ENCODE measurements around the gene OR1F1.

OR1F1 gene

GRCh38 chr16:3234857-3235561 is 47.0 kb downstream of the OR1F1 start, which contains the start of gene ZNF200:
TSS of gene ZNF200 (minus strand) at chr16:3235158. CDS start at chr16:3233755, 1,403 bp downstream.
- TF ChIP-seq ZFX (IDR thresholded peaks at IDR 0.05; ENCODE audit: borderline replicate concordance) = no peak
- no peak for TF ChIP-seq CTCF (IDR thresholded peaks at IDR 0.05)
- H3K27ac ChIP-seq = peak within 1 kb of the TSS; percentile 81

- H3K27ac ChIP-seq = no peak overlapping the region
- TF ChIP-seq CTCF (IDR thresholded peaks at IDR 0.05) = no peak
- no peak for TF ChIP-seq ZFX (IDR thresholded peaks at IDR 0.05; ENCODE audit: borderline replicate concordance)
Measured at GRCh38 chr16:3235856-3236669, 48.1 kb downstream of the OR1F1 start.

GRCh38 chr16:3241761-3242160 is 53.8 kb downstream of the OR1F1 start:
- no peak for TF ChIP-seq ZFX (IDR thresholded peaks at IDR 0.05; ENCODE audit: borderline replicate concordance)
- TF ChIP-seq CTCF (IDR thresholded peaks at IDR 0.05) = no peak
- no peak overlapping the region for H3K27ac ChIP-seq

GRCh38 chr16:3242709-3243108 is 54.7 kb downstream of the OR1F1 start:
- TF ChIP-seq CTCF (IDR thresholded peaks at IDR 0.05) (no peak), ZFX (IDR thresholded peaks at IDR 0.05; ENCODE audit: borderline replicate concordance) (no peak)
- H3K27ac ChIP-seq = no peak overlapping the region

GRCh38 chr16:3243882-3244281 is 55.9 kb downstream of the OR1F1 start:
- no peak overlapping the region for H3K27ac ChIP-seq
- TF ChIP-seq ZFX (IDR thresholded peaks at IDR 0.05; ENCODE audit: borderline replicate concordance) (no peak), CTCF (IDR thresholded peaks at IDR 0.05) (no peak)

- TF ChIP-seq ZFX (IDR thresholded peaks at IDR 0.05; ENCODE audit: borderline replicate concordance) = no peak
- TF ChIP-seq CTCF (IDR thresholded peaks at IDR 0.05) = no peak
- no peak overlapping the region for H3K27ac ChIP-seq
Measured at GRCh38 chr16:3246002-3246401, 58.0 kb downstream of the OR1F1 start.

GRCh38 chr16:3246876-3247275 is 58.9 kb downstream of the OR1F1 start:
- TF ChIP-seq CTCF (IDR thresholded peaks at IDR 0.05) = no peak
- TF ChIP-seq ZFX (IDR thresholded peaks at IDR 0.05; ENCODE audit: borderline replicate concordance) = no peak

More at GRCh38 chr16:3246876-3247275, 58.9 kb downstream of the OR1F1 start:
- no peak overlapping the region for H3K27ac ChIP-seq
